Measurements from ENCODE around the gene COX4I2.
A peak's percentile ranks its signal among the peaks of the same experiment; 100 is the strongest.

DNA sequence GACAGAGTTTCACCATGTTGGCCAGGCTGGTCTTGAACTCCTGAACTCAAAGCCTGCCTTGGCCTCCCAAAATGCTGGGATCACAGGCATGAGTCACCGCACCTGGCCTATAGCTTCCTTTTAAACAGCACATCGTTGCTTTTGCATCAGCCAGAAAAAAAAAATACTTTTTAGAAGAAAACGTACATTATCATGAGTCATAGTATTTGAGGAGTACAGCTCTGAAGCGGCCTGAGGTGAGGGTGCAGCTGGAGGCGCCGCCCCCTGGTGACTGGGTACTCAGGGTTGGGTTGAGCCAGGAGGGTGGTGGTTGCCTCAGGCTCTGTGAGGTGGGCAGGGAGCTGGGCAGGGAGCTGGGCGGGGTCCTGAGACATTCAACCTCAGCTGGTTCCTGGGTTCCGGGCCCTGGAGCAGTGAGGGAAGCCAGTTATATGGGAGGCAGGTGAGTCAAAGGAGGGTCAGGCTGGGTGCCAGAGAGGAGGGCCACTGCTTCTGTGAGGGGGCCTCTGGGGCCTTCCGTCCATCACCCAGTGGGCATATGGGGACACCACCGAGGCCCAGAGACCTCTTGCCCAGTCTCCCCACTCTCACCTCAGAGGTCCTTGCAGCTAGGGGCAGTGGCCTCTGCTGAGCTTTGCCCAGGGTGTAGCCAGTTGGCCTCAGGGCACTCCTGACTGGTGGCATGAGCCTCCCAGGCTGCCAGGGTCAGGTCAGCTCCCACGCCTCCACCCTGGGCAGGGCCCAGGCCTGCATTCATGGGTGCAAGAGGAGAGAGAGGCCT, 44.3 kb upstream of the COX4I2 start:
- TF ChIP-seq, protein P1, sequence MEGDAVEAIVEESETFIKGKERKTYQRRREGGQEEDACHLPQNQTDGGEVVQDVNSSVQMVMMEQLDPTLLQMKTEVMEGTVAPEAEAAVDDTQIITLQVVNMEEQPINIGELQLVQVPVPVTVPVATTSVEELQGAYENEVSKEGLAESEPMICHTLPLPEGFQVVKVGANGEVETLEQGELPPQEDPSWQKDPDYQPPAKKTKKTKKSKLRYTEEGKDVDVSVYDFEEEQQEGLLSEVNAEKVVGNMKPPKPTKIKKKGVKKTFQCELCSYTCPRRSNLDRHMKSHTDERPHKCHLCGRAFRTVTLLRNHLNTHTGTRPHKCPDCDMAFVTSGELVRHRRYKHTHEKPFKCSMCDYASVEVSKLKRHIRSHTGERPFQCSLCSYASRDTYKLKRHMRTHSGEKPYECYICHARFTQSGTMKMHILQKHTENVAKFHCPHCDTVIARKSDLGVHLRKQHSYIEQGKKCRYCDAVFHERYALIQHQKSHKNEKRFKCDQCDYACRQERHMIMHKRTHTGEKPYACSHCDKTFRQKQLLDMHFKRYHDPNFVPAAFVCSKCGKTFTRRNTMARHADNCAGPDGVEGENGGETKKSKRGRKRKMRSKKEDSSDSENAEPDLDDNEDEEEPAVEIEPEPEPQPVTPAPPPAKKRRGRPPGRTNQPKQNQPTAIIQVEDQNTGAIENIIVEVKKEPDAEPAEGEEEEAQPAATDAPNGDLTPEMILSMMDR (IDR thresholded peaks at IDR 0.05) = peak in 1 of 6 experiments; percentile 19
- no peak for TF ChIP-seq POLR2A (IDR thresholded peaks at IDR 0.05)
